HCT116 (cell line): ENCODE results near the gene OSTM1. TPM values are rescaled to one million over a fixed set of nuclear protein-coding genes. Genes with fewer than 3 reads are reported as not detected.

Experiments used
- ATAC-seq: fragments of 200-7000 bp; cut with Tn5 transposase; 2 replicates; pipeline ENCODE4 v1.9.1; 2020; ENCODE audit warnings: mild to moderate bottlenecking, moderate library complexity
- BruUV-seq: library from RNA; stranded (reverse); fragments of 400-500 nt; replicated peaks from 2 replicates; lab custom pipeline; 2021; lab: Mats Ljungman, UMichigan
- CTCF ChIA-PET: fragments of 300-600 bp; sonication (Branson Sonifier 250); formaldehyde crosslinking; loops from one replicate; lab custom pipeline; 2021; ENCODE audit warnings: antibody characterized with exemption; lab: Charles Lee
- POLR2A ChIA-PET: fragments of 300-600, 350-600 bp; sonication (Branson Sonifier 250); formaldehyde crosslinking; loops from one replicate; lab custom pipeline; 2021; ENCODE audit warnings: antibody characterized with exemption; lab: Charles Lee
- RAD21 ChIA-PET, 2 experiments: fragments of 300-600 bp; sonication (Branson Sonifier 250); formaldehyde crosslinking; loops; one replicate each; lab custom pipeline; 2023; ENCODE audit warnings: low total read pairs in 2 of 2; ENCODE audit not compliant: uncharacterized antibody in 2 of 2, unreplicated experiment in 2 of 2, low non-redundant PET in 1 of 2; lab: Charles Lee
- DNase-seq: peaks from one replicate; pipeline ENCODE4 v3.0.0-alpha.2; 2010; ENCODE audit warnings: low read depth, low spot score
- H2AFZ ChIP-seq: fragments of 200-600 bp; shearing (Covaris generic), sonication (generic); 2 replicates; pipeline ENCODE4 v1.6.1; 2017; ENCODE audit warnings: low read depth, mixed run types, mixed read lengths, antibody characterized with exemption, low read length; ENCODE audit not compliant: poor library complexity, severe bottlenecking
- H3K27ac ChIP-seq: 2 replicates; pipeline ENCODE4 v1.5.1; 2012; ENCODE audit warnings: low read depth, low read length
- H3K27me3 ChIP-seq: fragments of 200-600 bp; sonication (generic); 2 replicates; pipeline ENCODE4 v1.6.1; 2016; ENCODE audit warnings: mixed run types, low read length, mixed read lengths; ENCODE audit not compliant: insufficient read depth
- H3K36me3 ChIP-seq, 2 experiments: fragments of 200-500 bp in 1 of 2; fragments of 200-600 bp in 1 of 2; sonication (Bioruptor generic) in 1 of 2; sonication (generic) in 1 of 2; 2 replicates each; pipeline versions ENCODE4 v1.5.1 to v1.6.1; 2014 to 2016; ENCODE audit warnings: low read length in 2 of 2, inconsistent platforms in 1 of 2, mixed read lengths in 1 of 2, mixed run types in 1 of 2; ENCODE audit not compliant: insufficient read depth in 2 of 2, control insufficient read depth in 1 of 2
- H3K4me1 ChIP-seq, 2 experiments: fragments of 200-600 bp in 1 of 2; sonication (generic) in 1 of 2; 2 replicates each; pipeline versions ENCODE4 v1.5.1 to v1.6.1; 2012 to 2017; ENCODE audit warnings: low read length in 2 of 2, inconsistent platforms in 1 of 2, mild to moderate bottlenecking in 1 of 2, mixed read lengths in 1 of 2, mixed run types in 1 of 2, moderate library complexity in 1 of 2; ENCODE audit not compliant: insufficient read depth in 2 of 2, control insufficient read depth in 1 of 2
- H3K4me2 ChIP-seq: fragments of 200-600 bp; sonication (generic); 2 replicates; pipeline ENCODE4 v1.6.1; 2017; ENCODE audit warnings: mixed run types, low read length, mixed read lengths
- H3K4me3 ChIP-seq, 2 experiments: fragments of 200-600 bp in 1 of 2; sonication (generic) in 1 of 2; replicated peaks in 1 of 2; 2 replicates each; pipeline ENCODE4 v1.5.1; 2011 to 2016; ENCODE audit warnings: low read length in 2 of 2, control low read depth in 1 of 2, low read depth in 1 of 2, mild to moderate bottlenecking in 1 of 2, mixed read lengths in 1 of 2, mixed run types in 1 of 2
- H3K79me2 ChIP-seq: fragments of 200-600 bp; sonication (generic); 2 replicates; pipeline ENCODE4 v1.6.1; 2017; ENCODE audit warnings: mild to moderate bottlenecking, mixed run types, low read length, moderate library complexity, mixed read lengths; ENCODE audit not compliant: insufficient read depth
- H3K9ac ChIP-seq: fragments of 200-600 bp; sonication (generic); 2 replicates; pipeline ENCODE4 v1.6.1; 2016; ENCODE audit warnings: low read length, mixed read lengths
- H3K9me2 ChIP-seq: fragments of 200-600 bp; sonication (generic), shearing (Covaris generic); 2 replicates; pipeline ENCODE4 v1.6.1; 2017; ENCODE audit warnings: mixed run types, mild to moderate bottlenecking, moderate library complexity; ENCODE audit not compliant: insufficient read depth
- H3K9me3 ChIP-seq, 2 experiments: fragments of 200-500 bp in 1 of 2; fragments of 200-600 bp in 1 of 2; sonication (Bioruptor generic) in 1 of 2; sonication (generic) in 1 of 2; 2 replicates each; pipeline ENCODE4 v1.6.1; 2014 to 2017; ENCODE audit warnings: low read length in 2 of 2, mixed read lengths in 2 of 2, inconsistent platforms in 1 of 2, low read depth in 1 of 2, mild to moderate bottlenecking in 1 of 2, mixed run types in 1 of 2, moderate library complexity in 1 of 2; ENCODE audit not compliant: control insufficient read depth in 1 of 2, insufficient read depth in 1 of 2
- H4K20me1 ChIP-seq: fragments of 200-600 bp; sonication (generic), shearing (Covaris generic); 2 replicates; pipeline ENCODE4 v1.6.1; 2017; ENCODE audit warnings: mixed run types, mild to moderate bottlenecking, moderate library complexity; ENCODE audit not compliant: insufficient read depth
- CEBPB ChIP-seq: IDR thresholded peaks from 2 replicates; pipeline ENCODE4 v1.6.1; 2012; ENCODE audit warnings: low read depth
- ELF1 ChIP-seq: IDR thresholded peaks from 2 replicates; pipeline ENCODE4 v1.6.1; 2012; ENCODE audit warnings: low read depth, borderline replicate concordance
- EZH2phosphoT487 ChIP-seq: fragments of 200-600 bp; IDR thresholded peaks from 2 replicates; pipeline ENCODE4 v1.6.1; 2018; ENCODE audit warnings: antibody characterized with exemption, borderline replicate concordance
- FOSL1 ChIP-seq: IDR thresholded peaks from 2 replicates; pipeline ENCODE4 v1.6.1; 2012; ENCODE audit warnings: low read depth
- POLR2A ChIP-seq: IDR thresholded peaks from 2 replicates; pipeline ENCODE4 v1.7.0; 2011; ENCODE audit warnings: borderline replicate concordance; ENCODE audit not compliant: insufficient read depth, insufficient read length; ENCODE audit errors: extremely low read depth
- POLR2AphosphoS5 ChIP-seq: IDR thresholded peaks from 2 replicates; pipeline ENCODE4 v1.6.1; 2011; ENCODE audit warnings: mild to moderate bottlenecking, low read depth, low read length, moderate library complexity
- SP1 ChIP-seq: IDR thresholded peaks from 2 replicates; pipeline ENCODE4 v1.6.1; 2012; ENCODE audit warnings: low read depth
- YY1 ChIP-seq: IDR thresholded peaks from 2 replicates; pipeline ENCODE4 v1.6.1; 2011; ENCODE audit warnings: low read length, low read depth, moderate library complexity, mild to moderate bottlenecking; ENCODE audit not compliant: insufficient replicate concordance; ENCODE audit errors: extremely low read depth
- ZFX ChIP-seq: fragments of 450-650 bp; IDR thresholded peaks from 2 replicates; pipeline ENCODE4 v1.6.1; 2017
- ZNF274 ChIP-seq: fragments of 200-500 bp; sonication (Bioruptor generic); IDR thresholded peaks from 2 replicates; pipeline ENCODE4 v1.6.1; 2014; ENCODE audit warnings: mild to moderate bottlenecking, low read depth, low read length, inconsistent platforms
- intact Hi-C: fragments of 100-400 bp; cut with micrococcal nuclease; formaldehyde crosslinking; loops from 2 replicates; pipeline ENCODE4 v1.10.0; 2022
- total RNA-seq: library from RNA; stranded (reverse); gene quantifications from one replicate; pipeline ENCODE4 v1.2.1, GENCODE V29; 2021; ENCODE audit not compliant: unreplicated experiment
- TF ChIP-seq, protein P1 (sequence below): IDR thresholded peaks from 2 replicates; pipeline ENCODE4 v1.6.1; 2012
- TF ChIP-seq, protein P2 (sequence below): IDR thresholded peaks from 2 replicates; pipeline ENCODE4 v1.6.1; 2011; ENCODE audit warnings: mild to moderate bottlenecking, low read length, moderate library complexity; ENCODE audit not compliant: insufficient replicate concordance; ENCODE audit errors: extremely low read depth
- TF ChIP-seq, protein P3 (sequence below), 3 experiments: fragments of 200-600 bp in 1 of 3; sonication (generic) in 1 of 3; IDR thresholded peaks in 2 of 3; conservative IDR thresholded peaks in 1 of 3; 2 replicates each; pipeline ENCODE4 v1.5.1; 2012 to 2017; ENCODE audit warnings: low read depth in 2 of 3, low read length in 2 of 3, antibody characterized with exemption in 1 of 3, borderline replicate concordance in 1 of 3, control low read depth in 1 of 3, mild to moderate bottlenecking in 1 of 3, mixed read lengths in 1 of 3, mixed run types in 1 of 3, moderate library complexity in 1 of 3; ENCODE audit not compliant: insufficient read depth in 1 of 3

Gene OSTM1
- total RNA-seq, 1 experiment from 2014 or later: 11.2 TPM

DNA sequence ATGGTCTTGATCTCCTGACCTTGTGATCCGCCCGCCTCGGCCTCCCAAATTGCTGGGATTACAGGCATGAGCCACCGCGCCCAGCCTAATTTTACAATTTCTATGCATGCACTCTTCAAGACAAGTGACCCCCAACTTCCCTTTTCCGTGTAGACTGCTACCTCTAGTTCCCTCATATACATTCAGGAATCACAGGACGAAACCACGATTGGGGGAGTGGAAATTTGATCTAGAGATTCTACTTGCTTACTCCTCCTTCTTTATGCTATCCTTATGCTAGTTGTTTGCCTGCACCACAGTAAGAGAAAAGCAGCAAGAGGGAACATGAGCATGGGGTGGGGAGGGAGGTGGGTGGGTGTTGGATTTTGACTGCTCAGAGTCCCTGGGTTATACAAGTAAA lies 34.9 kb downstream of the OSTM1 start:
- ChIA-PET POLR2A (no interaction called here), RAD21 (no interaction called here), CTCF (no interaction called here)
- Histone ChIP-seq H4K20me1 (no peaks in the 10 kb centered on the region), H3K4me3 (no peak overlapping the region), H3K27me3 (no peaks in the 10 kb centered on the region), H3K9me3 (no peaks in the 10 kb centered on the region), H3K9ac (no peak overlapping the region), H3K36me3 (peaks cover 0 to 2% of the 10 kb centered on the region in 2 experiments; a peak in 2 of 4 replicates), H3K79me2 (no peaks in the 10 kb centered on the region), H3K9me2 (no peaks in the 10 kb centered on the region), H3K4me2 (no peak overlapping the region), H3K27ac (no peak overlapping the region), H3K4me1 (no peaks in the 10 kb centered on the region), H2AFZ (no peak overlapping the region)
- ATAC-seq: no peak
- no peak for DNase-seq
- intact Hi-C loops: no loop called here
- TF ChIP-seq ZNF274 (no peak), YY1 (no peak), ZFX (no peak), ELF1 (no peak), CEBPB (no peak), SP1 (no peak)
- TF ChIP-seq, protein P1, sequence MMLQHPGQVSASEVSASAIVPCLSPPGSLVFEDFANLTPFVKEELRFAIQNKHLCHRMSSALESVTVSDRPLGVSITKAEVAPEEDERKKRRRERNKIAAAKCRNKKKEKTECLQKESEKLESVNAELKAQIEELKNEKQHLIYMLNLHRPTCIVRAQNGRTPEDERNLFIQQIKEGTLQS: no peak
- TF ChIP-seq, protein P2, sequence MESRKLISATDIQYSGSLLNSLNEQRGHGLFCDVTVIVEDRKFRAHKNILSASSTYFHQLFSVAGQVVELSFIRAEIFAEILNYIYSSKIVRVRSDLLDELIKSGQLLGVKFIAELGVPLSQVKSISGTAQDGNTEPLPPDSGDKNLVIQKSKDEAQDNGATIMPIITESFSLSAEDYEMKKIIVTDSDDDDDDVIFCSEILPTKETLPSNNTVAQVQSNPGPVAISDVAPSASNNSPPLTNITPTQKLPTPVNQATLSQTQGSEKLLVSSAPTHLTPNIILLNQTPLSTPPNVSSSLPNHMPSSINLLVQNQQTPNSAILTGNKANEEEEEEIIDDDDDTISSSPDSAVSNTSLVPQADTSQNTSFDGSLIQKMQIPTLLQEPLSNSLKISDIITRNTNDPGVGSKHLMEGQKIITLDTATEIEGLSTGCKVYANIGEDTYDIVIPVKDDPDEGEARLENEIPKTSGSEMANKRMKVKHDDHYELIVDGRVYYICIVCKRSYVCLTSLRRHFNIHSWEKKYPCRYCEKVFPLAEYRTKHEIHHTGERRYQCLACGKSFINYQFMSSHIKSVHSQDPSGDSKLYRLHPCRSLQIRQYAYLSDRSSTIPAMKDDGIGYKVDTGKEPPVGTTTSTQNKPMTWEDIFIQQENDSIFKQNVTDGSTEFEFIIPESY: no peak
- BruUV-seq: no TSS peak

DNA sequence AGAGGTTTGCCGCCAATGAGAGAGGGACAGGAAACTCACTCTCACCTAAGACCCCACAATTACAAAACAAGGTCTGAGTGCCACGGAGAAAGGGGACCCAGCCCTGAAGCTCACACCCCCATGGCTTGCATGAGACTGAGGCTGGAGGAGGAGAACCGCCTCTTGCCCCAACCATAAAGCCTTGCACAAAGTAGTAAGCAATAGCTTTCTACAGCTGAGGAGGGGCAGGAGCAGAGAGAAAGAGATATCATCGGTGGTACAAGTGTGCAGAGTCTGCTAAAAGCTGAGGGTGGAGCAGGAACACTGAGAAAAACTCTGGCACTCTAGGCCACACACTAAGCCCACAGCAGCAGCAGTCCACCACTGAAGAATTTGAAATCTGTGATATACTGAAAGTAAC lies 37.7 kb downstream of the OSTM1 start:
- Histone ChIP-seq H3K4me3 (no peak overlapping the region), H2AFZ (no peak overlapping the region), H3K36me3 (no peaks in the 10 kb centered on the region; a peak in 1 of 4 replicates), H3K4me2 (no peak overlapping the region), H3K79me2 (no peaks in the 10 kb centered on the region), H3K4me1 (no peaks in the 10 kb centered on the region), H4K20me1 (no peaks in the 10 kb centered on the region), H3K9me3 (no peaks in the 10 kb centered on the region), H3K27me3 (no peaks in the 10 kb centered on the region), H3K27ac (no peak overlapping the region), H3K9me2 (no peaks in the 10 kb centered on the region), H3K9ac (no peak overlapping the region)
- ChIA-PET CTCF (no interaction called here), RAD21 (no interaction called here), POLR2A (no interaction called here)
- no TSS peak for BruUV-seq
- ATAC-seq (no peak), DNase-seq (no peak)
- intact Hi-C loops: no loop called here
- TF ChIP-seq ZFX (no peak), ELF1 (no peak), SP1 (no peak), EZH2phosphoT487 (no peak), FOSL1 (no peak), POLR2A (no peak), POLR2AphosphoS5 (no peak)
- TF ChIP-seq, protein P2: no peak
- TF ChIP-seq, protein P3, sequence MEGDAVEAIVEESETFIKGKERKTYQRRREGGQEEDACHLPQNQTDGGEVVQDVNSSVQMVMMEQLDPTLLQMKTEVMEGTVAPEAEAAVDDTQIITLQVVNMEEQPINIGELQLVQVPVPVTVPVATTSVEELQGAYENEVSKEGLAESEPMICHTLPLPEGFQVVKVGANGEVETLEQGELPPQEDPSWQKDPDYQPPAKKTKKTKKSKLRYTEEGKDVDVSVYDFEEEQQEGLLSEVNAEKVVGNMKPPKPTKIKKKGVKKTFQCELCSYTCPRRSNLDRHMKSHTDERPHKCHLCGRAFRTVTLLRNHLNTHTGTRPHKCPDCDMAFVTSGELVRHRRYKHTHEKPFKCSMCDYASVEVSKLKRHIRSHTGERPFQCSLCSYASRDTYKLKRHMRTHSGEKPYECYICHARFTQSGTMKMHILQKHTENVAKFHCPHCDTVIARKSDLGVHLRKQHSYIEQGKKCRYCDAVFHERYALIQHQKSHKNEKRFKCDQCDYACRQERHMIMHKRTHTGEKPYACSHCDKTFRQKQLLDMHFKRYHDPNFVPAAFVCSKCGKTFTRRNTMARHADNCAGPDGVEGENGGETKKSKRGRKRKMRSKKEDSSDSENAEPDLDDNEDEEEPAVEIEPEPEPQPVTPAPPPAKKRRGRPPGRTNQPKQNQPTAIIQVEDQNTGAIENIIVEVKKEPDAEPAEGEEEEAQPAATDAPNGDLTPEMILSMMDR (IDR thresholded peaks at IDR 0.05 in 2 of 3, conservative IDR thresholded peaks at IDR 0.05 in 1 of 3; ENCODE audit: borderline replicate concordance in 1 of 3, insufficient read depth in 1 of 3, low read depth in 2 of 3, low read length in 2 of 3): no peak
- TF ChIP-seq, protein P1: no peak
